ENCODE data around the gene P2RY14. TPM values are rescaled to one million over a fixed set of nuclear protein-coding genes. Genes with fewer than 3 reads are reported as not detected.

Gene P2RY14
- total and polyA plus RNA-seq, 7 experiments from 2014 or later = 0.11 to 5.7 (median 0.27) TPM; not detected in 2

DNA sequence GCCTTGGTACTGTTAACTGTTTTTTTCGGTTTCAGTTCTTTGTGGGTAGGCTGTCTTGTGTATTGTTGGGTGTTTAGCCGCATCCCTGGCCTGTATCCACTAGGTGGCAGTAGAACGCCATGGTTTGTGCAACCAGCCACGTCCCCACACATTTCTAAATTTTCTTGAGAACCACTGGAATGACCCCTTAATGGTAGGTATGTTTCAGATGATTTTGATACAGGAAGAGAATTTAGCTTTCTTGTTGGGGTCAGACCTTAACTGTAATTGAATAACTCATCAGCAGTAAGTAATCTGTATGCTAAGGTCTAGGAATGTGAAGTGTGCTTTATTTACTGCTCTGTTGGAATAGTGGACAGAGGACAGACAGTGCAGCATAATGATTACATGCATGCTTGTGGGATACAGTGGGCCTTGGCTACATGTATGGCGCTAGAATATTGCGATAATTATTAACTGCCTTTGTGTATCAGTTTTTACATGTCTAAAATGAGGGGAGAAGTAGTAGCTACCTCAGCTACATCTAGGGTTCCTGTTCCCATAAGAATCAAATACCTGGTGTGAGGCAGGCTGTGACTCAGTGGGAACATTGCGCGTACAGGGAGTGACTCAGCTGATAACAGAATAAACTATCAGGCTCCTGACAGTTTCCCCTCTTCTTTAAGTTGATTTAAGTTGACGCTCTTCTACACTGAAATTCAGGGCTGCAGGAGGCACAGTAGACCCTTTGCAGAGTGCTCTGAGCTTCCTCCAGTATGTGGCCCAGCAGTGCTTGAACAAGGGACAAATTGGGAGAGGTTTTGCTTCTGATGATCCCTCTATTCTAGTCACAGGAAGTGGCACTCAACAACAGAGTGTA lies 50.3 kb downstream of the P2RY14 start:
- intact Hi-C loops (cut with micrococcal nuclease) = loop anchor here (1.0 to 5.0 kb wide), 17 partner anchors 17 to 1296 kb away; partner anchors contain the start of genes GPR171 (in 2 of the 2) and P2RY14 (in 2 of the 2)
- peaks cover 0 to 9% (median 0%) of the 10 kb centered on the region in 5 donors for H3K36me3 Mint-ChIP-seq
- no peaks in the 10 kb centered on the region for H3K27me3 Mint-ChIP-seq
- peaks cover 19 to 63% (median 43%) of the 10 kb centered on the region in 7 donors for H3K4me1 Mint-ChIP-seq
- H3K27ac ChIP-seq (ENCODE audit: low read depth, low read length) = no peak overlapping the region
- no peak overlapping the region for H3K4me3 ChIP-seq (ENCODE audit: low read length)
- H3K36me3 ChIP-seq (ENCODE audit: control insufficient read depth in 2 of 3, insufficient read depth in 3 of 3, low read length in 3 of 3) = no peaks in the 10 kb centered on the region
- H3K4me1 ChIP-seq (ENCODE audit: control insufficient read depth in 2 of 2, insufficient read depth in 2 of 2, low read length in 2 of 2) = peaks cover 0 to 9% of the 10 kb centered on the region in 2 donors
- peak overlapping the region in 7 of 10 donors; percentile 6 to 68 (median 35) for H3K4me3 Mint-ChIP-seq
- no peaks in the 10 kb centered on the region for H3K27me3 ChIP-seq (ENCODE audit: control insufficient read depth in 2 of 2, insufficient read depth in 2 of 2, low read length in 2 of 2)
- ChIA-PET POLR2A (interaction anchor here (1.3 to 5.6 kb wide), 3 partner anchors 20 to 60 kb away, joined by 3 to 39 read pairs (median 13); partner anchors contain the start of gene P2RY14), CTCF (interaction anchor here (0.9 to 7.2 kb wide), 21 partner anchors 9 to 525 kb away, joined by 3 to 133 read pairs (median 5); partner anchors contain the start of genes GPR171 and P2RY14)
- peak overlapping the region in 8 of 9 donors; percentile 6 to 84 (median 51) for H3K27ac Mint-ChIP-seq
- ATAC-seq (peak; percentile 93), DNase-seq (peak; percentile 47 to 84 (median 77))
- no peaks in the 10 kb centered on the region for H3K9me3 ChIP-seq (ENCODE audit: control insufficient read depth in 2 of 3, low read length in 3 of 3)
- peaks cover 0 to 5% (median 0%) of the 10 kb centered on the region in 11 donors for H3K9me3 Mint-ChIP-seq

- intact Hi-C loops (cut with micrococcal nuclease) = loop anchor here (1.0 to 5.0 kb wide), 16 partner anchors 16 to 1297 kb away; partner anchors contain the start of genes GPR171 (in 2 of the 2) and P2RY14 (in 2 of the 2)
- Histone ChIP-seq H3K4me1 (ENCODE audit: control insufficient read depth in 2 of 2, insufficient read depth in 2 of 2, low read length in 2 of 2) (peaks cover 0 to 9% of the 10 kb centered on the region in 2 donors), H3K9me3 (ENCODE audit: control insufficient read depth in 2 of 3, low read length in 3 of 3) (no peaks in the 10 kb centered on the region), H3K27ac (ENCODE audit: low read depth, low read length) (no peak overlapping the region), H3K27me3 (ENCODE audit: control insufficient read depth in 2 of 2, insufficient read depth in 2 of 2, low read length in 2 of 2) (no peaks in the 10 kb centered on the region), H3K36me3 (ENCODE audit: control insufficient read depth in 2 of 3, insufficient read depth in 3 of 3, low read length in 3 of 3) (no peaks in the 10 kb centered on the region), H3K4me3 (ENCODE audit: low read length) (no peak overlapping the region)
- H3K4me1 Mint-ChIP-seq = peaks cover 19 to 63% (median 43%) of the 10 kb centered on the region in 7 donors
- CTCF ChIA-PET = interaction anchor here (0.6 to 7.2 kb wide), 17 partner anchors 8 to 1936 kb away, joined by 3 to 133 read pairs (median 6); partner anchors contain the start of genes GPR171 and P2RY14
- peaks cover 0 to 10% (median 1%) of the 10 kb centered on the region in 11 donors for H3K9me3 Mint-ChIP-seq
- H3K4me3 Mint-ChIP-seq = peak overlapping the region in 7 of 10 donors; percentile 6 to 68 (median 35)
- DNase-seq (peak in 1 of 9 donors; percentile 23), ATAC-seq (peak; percentile 28)
- H3K27me3 Mint-ChIP-seq = no peaks in the 10 kb centered on the region
- H3K36me3 Mint-ChIP-seq = peaks cover 0 to 14% (median 3%) of the 10 kb centered on the region in 5 donors
- POLR2A ChIA-PET = interaction anchor here (2.4 to 5.6 kb wide), 2 partner anchors 53 to 60 kb away, joined by 13 to 39 read pairs; partner anchors contain the start of gene P2RY14
- H3K27ac Mint-ChIP-seq = peak overlapping the region in 7 of 9 donors; percentile 1 to 65 (median 37)
These were observed 51.0 kb downstream of the P2RY14 start for GRCh38 chr3:151227266-151227806.

DNA sequence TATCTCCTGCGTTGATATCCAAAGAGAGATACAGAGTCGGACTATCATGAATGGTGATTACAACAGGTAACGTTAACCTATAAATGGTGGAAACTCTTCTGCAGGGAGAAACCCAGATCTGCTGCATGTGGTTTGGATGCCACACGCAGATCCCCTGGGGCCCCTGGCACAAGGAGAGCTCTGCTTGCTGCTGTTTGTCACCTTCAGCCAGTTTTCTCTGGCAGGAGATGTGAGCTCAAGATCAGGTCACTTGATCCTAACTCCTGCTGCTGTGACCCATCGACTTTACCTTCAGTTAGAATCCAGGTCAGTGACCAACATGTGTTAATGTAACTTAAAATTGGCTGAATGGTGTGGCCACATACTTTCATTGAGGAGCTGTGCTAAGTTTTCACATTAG lies 51.5 kb downstream of the P2RY14 start:
- DNase-seq (no peak), ATAC-seq (no peak)
- Mint-ChIP-seq H3K4me3 (no peak overlapping the region), H3K4me1 (peaks cover 17 to 63% (median 43%) of the 10 kb centered on the region in 7 donors), H3K36me3 (peaks cover 0 to 19% (median 7%) of the 10 kb centered on the region in 5 donors), H3K27me3 (no peaks in the 10 kb centered on the region), H3K27ac (peak overlapping the region in 2 of 9 donors; percentile 58 to 80), H3K9me3 (peaks cover 0 to 14% (median 4%) of the 10 kb centered on the region in 11 donors)
- Histone ChIP-seq H3K36me3 (ENCODE audit: control insufficient read depth in 2 of 3, insufficient read depth in 3 of 3, low read length in 3 of 3) (no peaks in the 10 kb centered on the region), H3K9me3 (ENCODE audit: control insufficient read depth in 2 of 3, low read length in 3 of 3) (no peaks in the 10 kb centered on the region), H3K27ac (ENCODE audit: low read depth, low read length) (no peak overlapping the region), H3K27me3 (ENCODE audit: control insufficient read depth in 2 of 2, insufficient read depth in 2 of 2, low read length in 2 of 2) (no peaks in the 10 kb centered on the region), H3K4me3 (ENCODE audit: low read length) (no peak overlapping the region), H3K4me1 (ENCODE audit: control insufficient read depth in 2 of 2, insufficient read depth in 2 of 2, low read length in 2 of 2) (peaks cover 0 to 9% of the 10 kb centered on the region in 2 donors)
- POLR2A ChIA-PET = interaction anchor here (2.4 to 5.6 kb wide), 2 partner anchors 54 to 59 kb away, joined by 13 to 39 read pairs; partner anchors contain the start of gene P2RY14
- CTCF ChIA-PET = interaction anchor here (0.6 to 7.2 kb wide), 15 partner anchors 7 to 1937 kb away, joined by 3 to 133 read pairs (median 6); partner anchors contain the start of genes GPR171 and P2RY14
- intact Hi-C loops (cut with micrococcal nuclease) = loop anchor here (1.0 to 5.0 kb wide), 16 partner anchors 16 to 1297 kb away; partner anchors contain the start of genes GPR171 (in 2 of the 2) and P2RY14 (in 2 of the 2)

DNA sequence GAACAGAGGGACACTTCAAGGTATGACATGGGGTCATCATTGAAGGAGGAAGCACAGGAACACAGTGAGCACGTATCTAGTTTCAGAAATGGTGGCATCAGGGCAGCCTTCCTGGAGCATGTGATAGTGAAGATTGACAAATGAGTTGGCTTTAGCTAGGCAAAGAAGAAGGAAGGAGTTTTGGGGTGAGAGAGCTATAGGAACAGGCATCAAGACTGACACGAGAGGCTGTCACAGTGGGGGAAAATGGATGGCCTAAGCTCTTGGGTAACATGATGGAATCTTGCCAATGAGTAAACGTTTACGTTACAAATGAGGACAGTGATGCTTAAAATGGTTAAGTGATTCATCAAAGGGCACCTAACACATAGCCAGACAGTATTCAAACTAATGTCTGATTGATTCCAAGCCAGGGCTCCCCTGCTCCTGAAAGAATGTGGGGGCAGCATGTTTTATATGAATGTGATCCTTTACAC lies 52.2 kb downstream of the P2RY14 start:
- Mint-ChIP-seq H3K27ac (peak overlapping the region; percentile 29 to 80 (median 66)), H3K9me3 (peaks cover 0 to 19% (median 4%) of the 10 kb centered on the region in 11 donors), H3K4me3 (peak overlapping the region in 2 of 10 donors; percentile 1 to 39), H3K4me1 (peaks cover 17 to 59% (median 42%) of the 10 kb centered on the region in 7 donors), H3K27me3 (no peaks in the 10 kb centered on the region), H3K36me3 (peaks cover 0 to 24% (median 7%) of the 10 kb centered on the region in 5 donors)
- Histone ChIP-seq H3K27me3 (ENCODE audit: control insufficient read depth in 2 of 2, insufficient read depth in 2 of 2, low read length in 2 of 2) (no peaks in the 10 kb centered on the region), H3K9me3 (ENCODE audit: control insufficient read depth in 2 of 3, low read length in 3 of 3) (no peaks in the 10 kb centered on the region), H3K4me1 (ENCODE audit: control insufficient read depth in 2 of 2, insufficient read depth in 2 of 2, low read length in 2 of 2) (peaks cover 0 to 9% of the 10 kb centered on the region in 2 donors), H3K4me3 (ENCODE audit: low read length) (no peak overlapping the region), H3K27ac (ENCODE audit: low read depth, low read length) (no peak overlapping the region), H3K36me3 (ENCODE audit: control insufficient read depth in 2 of 3, insufficient read depth in 3 of 3, low read length in 3 of 3) (no peaks in the 10 kb centered on the region)
- ATAC-seq = peak; percentile 28
- DNase-seq = no peak
- intact Hi-C loops (cut with micrococcal nuclease) = loop anchor here (2.0 to 5.0 kb wide), 3 partner anchors 211 to 693 kb away; no protein-coding TSS in a partner anchor
- ChIA-PET POLR2A (interaction anchor here (5.6 kb wide), 1 partner anchor 54 kb away, joined by 39 read pairs; the partner anchor contains the start of gene P2RY14), CTCF (interaction anchor here (0.9 to 7.2 kb wide), 7 partner anchors 9 to 74 kb away, joined by 3 to 133 read pairs (median 6); partner anchors contain the start of gene P2RY14)

DNA sequence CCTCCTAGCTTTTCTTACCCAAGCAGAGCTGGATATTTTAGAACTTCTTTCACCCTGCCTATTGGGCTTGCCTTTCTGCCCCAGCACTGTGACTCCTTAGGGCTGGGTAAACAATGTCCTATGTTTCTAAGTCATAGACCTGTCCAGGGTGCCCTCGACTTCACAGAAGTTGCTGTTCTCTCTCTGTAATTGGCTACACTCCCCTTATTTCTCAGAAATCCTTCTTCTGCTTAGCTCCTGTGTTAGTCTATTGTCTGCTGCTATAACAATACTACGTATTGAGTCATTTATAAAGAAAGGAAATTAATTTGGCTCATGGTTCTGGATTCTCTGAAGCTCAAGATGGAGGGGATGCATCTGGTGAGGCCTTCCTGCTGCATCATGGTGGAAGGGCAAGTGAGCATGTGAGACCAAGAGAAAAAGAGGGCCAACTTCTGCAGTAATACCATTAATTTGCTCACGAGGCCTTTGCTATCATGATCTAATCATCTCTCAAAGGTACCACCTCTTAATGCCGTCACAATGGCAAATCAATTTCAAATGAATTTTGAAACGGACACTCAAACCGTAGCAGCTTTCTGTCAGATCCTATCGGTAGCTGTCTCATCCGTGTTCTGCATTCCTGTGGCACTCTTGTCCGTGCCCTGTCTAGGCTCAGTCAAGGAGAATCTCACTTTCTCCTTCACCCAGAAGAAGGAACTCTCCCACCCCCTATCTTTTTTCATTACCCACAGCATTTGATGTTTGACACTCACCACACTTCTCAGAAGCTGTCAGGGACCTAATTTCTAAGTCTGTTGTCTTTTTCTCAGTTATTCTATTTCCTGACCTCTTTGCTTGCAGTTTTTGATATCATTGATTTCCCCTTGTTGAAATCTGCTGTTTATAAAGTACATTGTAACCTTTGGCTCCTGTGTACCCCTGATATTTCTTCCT lies 53.0 kb downstream of the P2RY14 start:
- no peak for ATAC-seq
- H3K4me1 Mint-ChIP-seq = peaks cover 11 to 50% (median 34%) of the 10 kb centered on the region in 7 donors
- H3K36me3 Mint-ChIP-seq = peaks cover 4 to 33% (median 9%) of the 10 kb centered on the region in 5 donors
- Histone ChIP-seq H3K27ac (ENCODE audit: low read depth, low read length) (no peak overlapping the region), H3K4me3 (ENCODE audit: low read length) (no peak overlapping the region), H3K27me3 (ENCODE audit: control insufficient read depth in 2 of 2, insufficient read depth in 2 of 2, low read length in 2 of 2) (no peaks in the 10 kb centered on the region), H3K4me1 (ENCODE audit: control insufficient read depth in 2 of 2, insufficient read depth in 2 of 2, low read length in 2 of 2) (peaks cover 0 to 9% of the 10 kb centered on the region in 2 donors), H3K9me3 (ENCODE audit: control insufficient read depth in 2 of 3, low read length in 3 of 3) (no peaks in the 10 kb centered on the region), H3K36me3 (ENCODE audit: control insufficient read depth in 2 of 3, insufficient read depth in 3 of 3, low read length in 3 of 3) (no peaks in the 10 kb centered on the region)
- H3K9me3 Mint-ChIP-seq = peaks cover 0 to 26% (median 9%) of the 10 kb centered on the region in 11 donors
- intact Hi-C loops (cut with micrococcal nuclease) = loop anchor here in 1 of 2 donors (5.0 kb wide), 1 partner anchor 212 kb away; no protein-coding TSS in a partner anchor
- H3K27me3 Mint-ChIP-seq = no peaks in the 10 kb centered on the region
- DNase-seq = no peak
- H3K27ac Mint-ChIP-seq = peak overlapping the region; percentile 29 to 80 (median 66)
- ChIA-PET POLR2A (interaction anchor here (1.0 to 5.6 kb wide), 3 partner anchors 15 to 55 kb away, joined by 3 to 39 read pairs (median 3); partner anchors contain the start of gene P2RY14), CTCF (interaction anchor here (0.8 to 7.2 kb wide), 9 partner anchors 8 to 614 kb away, joined by 3 to 133 read pairs (median 4); partner anchors contain the start of gene P2RY14)
- peak overlapping the region in 4 of 10 donors; percentile 1 to 61 (median 10) for H3K4me3 Mint-ChIP-seq

Measured in naive thymus-derived CD4-positive, alpha-beta T cell (primary cell).